H9 (cell line): ENCODE data around the gene DTD1. TPM values are rescaled to one million over a fixed set of nuclear protein-coding genes. Genes with fewer than 3 reads are reported as not detected.

Experiments used
- DNase-seq: peaks from one replicate; pipeline ENCODE4 v3.0.0-alpha.2; 2017
- H2AFZ ChIP-seq: one replicate; pipeline ENCODE4 v1.6.1; 2013; ENCODE audit warnings: mild to moderate bottlenecking, low read length, control low read depth, moderate library complexity
- H2AK5ac ChIP-seq: 2 replicates; pipeline ENCODE4 v1.6.1; 2013; ENCODE audit warnings: low read length, control low read depth, mixed read lengths; ENCODE audit not compliant: insufficient read length
- H2BK120ac ChIP-seq: one replicate; pipeline ENCODE4 v1.6.1; 2013; ENCODE audit warnings: low read depth, mild to moderate bottlenecking, low read length, control low read depth, inconsistent platforms; ENCODE audit not compliant: poor library complexity, severe bottlenecking
- H2BK12ac ChIP-seq: 2 replicates; pipeline ENCODE4 v1.6.1; 2013; ENCODE audit warnings: low read length, control low read depth, mixed read lengths, low read depth; ENCODE audit not compliant: insufficient read length
- H2BK15ac ChIP-seq: 2 replicates; pipeline ENCODE4 v1.6.1; 2013; ENCODE audit warnings: low read depth, low read length, control low read depth
- H2BK20ac ChIP-seq: one replicate; pipeline ENCODE4 v1.6.1; 2013; ENCODE audit warnings: low read depth, mild to moderate bottlenecking, low read length, control low read depth, inconsistent platforms; ENCODE audit not compliant: poor library complexity, severe bottlenecking
- H2BK5ac ChIP-seq: 2 replicates; pipeline ENCODE4 v1.6.1; 2013; ENCODE audit warnings: low read length, control low read depth, mixed read lengths; ENCODE audit not compliant: insufficient read length
- H3K14ac ChIP-seq: 2 replicates; pipeline ENCODE4 v1.6.1; 2013; ENCODE audit warnings: low read length, control low read depth; ENCODE audit not compliant: insufficient read depth
- H3K18ac ChIP-seq: 2 replicates; pipeline ENCODE4 v1.6.1; 2013; ENCODE audit warnings: low read depth, mild to moderate bottlenecking, mixed read lengths, low read length, control low read depth; ENCODE audit not compliant: insufficient read length
- H3K23ac ChIP-seq: 2 replicates; pipeline ENCODE4 v1.6.1; 2013; ENCODE audit warnings: low read length, control low read depth, mixed read lengths, low read depth; ENCODE audit not compliant: insufficient read length
- H3K23me2 ChIP-seq: 2 replicates; pipeline ENCODE4 v1.6.1; 2013; ENCODE audit warnings: low read depth, mild to moderate bottlenecking, mixed read lengths, low read length, control low read depth; ENCODE audit not compliant: insufficient read length, poor library complexity, severe bottlenecking
- H3K27ac ChIP-seq: 2 replicates; pipeline ENCODE4 v1.5.1; 2013; ENCODE audit warnings: low read length, control low read depth, mixed read lengths, low read depth; ENCODE audit not compliant: insufficient read length
- H3K27me3 ChIP-seq: 2 replicates; pipeline ENCODE4 v1.6.1; 2013; ENCODE audit warnings: low read length, control low read depth, inconsistent platforms; ENCODE audit not compliant: insufficient read depth
- H3K4ac ChIP-seq: 2 replicates; pipeline ENCODE4 v1.6.1; 2013; ENCODE audit warnings: low read depth, mild to moderate bottlenecking, control low read depth, inconsistent platforms, low read length, moderate library complexity
- H3K4me1 ChIP-seq: 2 replicates; pipeline ENCODE4 v1.6.1; 2013; ENCODE audit warnings: low read length, control low read depth, inconsistent platforms; ENCODE audit not compliant: insufficient read depth
- H3K4me2 ChIP-seq: 2 replicates; pipeline ENCODE4 v1.6.1; 2013; ENCODE audit warnings: low read length, control low read depth, mixed read lengths; ENCODE audit not compliant: insufficient read length, insufficient read depth
- H3K56ac ChIP-seq: 2 replicates; pipeline ENCODE4 v1.6.1; 2013; ENCODE audit warnings: low read depth, mild to moderate bottlenecking, mixed read lengths, low read length, control low read depth; ENCODE audit not compliant: insufficient read length
- H3K79me1 ChIP-seq: 2 replicates; pipeline ENCODE4 v1.6.1; 2013; ENCODE audit warnings: low read depth, mild to moderate bottlenecking, moderate library complexity, low read length, control low read depth, inconsistent platforms; ENCODE audit not compliant: insufficient read depth, poor library complexity, severe bottlenecking
- H3K79me2 ChIP-seq: 2 replicates; pipeline ENCODE4 v1.6.1; 2013; ENCODE audit warnings: low read length, control low read depth, inconsistent platforms; ENCODE audit not compliant: insufficient read depth
- H3K9ac ChIP-seq: 2 replicates; pipeline ENCODE4 v1.6.1; 2013; ENCODE audit warnings: low read length, control low read depth, mixed read lengths; ENCODE audit not compliant: insufficient read length; ENCODE audit errors: extremely low read depth
- H3K9me3 ChIP-seq: one replicate; pipeline ENCODE4 v1.6.1; 2013; ENCODE audit warnings: low read depth, low read length, inconsistent platforms; ENCODE audit not compliant: control insufficient read depth
- H3T11ph ChIP-seq: one replicate; pipeline ENCODE4 v1.6.1; 2013; ENCODE audit warnings: mild to moderate bottlenecking, low read length, control low read depth, inconsistent platforms
- H4K20me1 ChIP-seq: one replicate; pipeline ENCODE4 v1.6.1; 2013; ENCODE audit not compliant: control insufficient read depth, insufficient read length, insufficient read depth
- H4K5ac ChIP-seq: 2 replicates; pipeline ENCODE4 v1.6.1; 2013; ENCODE audit warnings: low read depth, mild to moderate bottlenecking, mixed read lengths, low read length, control low read depth; ENCODE audit not compliant: insufficient read length
- H4K8ac ChIP-seq: replicated peaks from 2 replicates; pipeline ENCODE4 v1.6.1; 2013; ENCODE audit warnings: low read length, control low read depth, mixed read lengths, low read depth; ENCODE audit not compliant: insufficient read length
- H4K91ac ChIP-seq: 2 replicates; pipeline ENCODE4 v1.6.1; 2013; ENCODE audit warnings: low read depth, mild to moderate bottlenecking, moderate library complexity, mixed read lengths, low read length, control low read depth; ENCODE audit not compliant: insufficient read length
- H3K27ac Mint-ChIP-seq, 3 experiments: 2 replicates in 2 of 3; 3 replicates in 1 of 3; pipeline ENCODE4 v1.8.0; 2020 to 2021; ENCODE audit warnings: mixed read lengths in 3 of 3, mild to moderate bottlenecking in 1 of 3, moderate library complexity in 1 of 3
- H3K27me3 Mint-ChIP-seq: 2 replicates; pipeline ENCODE4 v1.8.0; 2021; ENCODE audit warnings: low read depth, mild to moderate bottlenecking, moderate library complexity, mixed read lengths
- H3K36me3 Mint-ChIP-seq, 3 experiments: 2 replicates in 2 of 3; 3 replicates in 1 of 3; pipeline ENCODE4 v1.8.0; 2020 to 2021; ENCODE audit warnings: low read depth in 3 of 3, mixed read lengths in 3 of 3; ENCODE audit not compliant: insufficient read depth in 1 of 3
- H3K4me1 Mint-ChIP-seq, 2 experiments: 2 replicates each; pipeline ENCODE4 v1.8.0; 2020; ENCODE audit warnings: mixed read lengths in 2 of 2
- H3K4me3 Mint-ChIP-seq, 2 experiments: 2 replicates in 1 of 2; 3 replicates in 1 of 2; pipeline ENCODE4 v1.8.0; 2020 to 2021; ENCODE audit warnings: mild to moderate bottlenecking in 2 of 2, mixed read lengths in 2 of 2, moderate library complexity in 1 of 2
- H3K9me3 Mint-ChIP-seq, 2 experiments: 2 replicates in 1 of 2; 3 replicates in 1 of 2; pipeline ENCODE4 v1.8.0; 2020; ENCODE audit warnings: mild to moderate bottlenecking in 2 of 2, mixed read lengths in 2 of 2, moderate library complexity in 1 of 2
- WGBS: extraction: QIAGEN DNeasy Blood & Tissue Kit; methylation state at CpG from one replicate; pipeline ENCODE4 v1.1.7; 2013; ENCODE audit warnings: missing lambda C conversion rate, low lambda C conversion rate, mixed read lengths; ENCODE audit not compliant: insufficient read length; ENCODE audit errors: extremely low coverage; 5-methylcytosine and 5-hydroxymethylcytosine counted together
- total RNA-seq: library from RNA; stranded (reverse); gene quantifications from 2 replicates; pipeline ENCODE4 v1.2.1, GENCODE V29; 2021
- TF ChIP-seq, protein P1 (sequence below): fragments of 200-600 bp; sonication (generic); conservative IDR thresholded peaks from 3 replicates; pipeline ENCODE4 v1.8.0; 2021; ENCODE audit warnings: antibody characterized with exemption, mild to moderate bottlenecking

Gene DTD1
- total RNA-seq, 1 experiment from 2014 or later, result 62.0 TPM

DNA sequence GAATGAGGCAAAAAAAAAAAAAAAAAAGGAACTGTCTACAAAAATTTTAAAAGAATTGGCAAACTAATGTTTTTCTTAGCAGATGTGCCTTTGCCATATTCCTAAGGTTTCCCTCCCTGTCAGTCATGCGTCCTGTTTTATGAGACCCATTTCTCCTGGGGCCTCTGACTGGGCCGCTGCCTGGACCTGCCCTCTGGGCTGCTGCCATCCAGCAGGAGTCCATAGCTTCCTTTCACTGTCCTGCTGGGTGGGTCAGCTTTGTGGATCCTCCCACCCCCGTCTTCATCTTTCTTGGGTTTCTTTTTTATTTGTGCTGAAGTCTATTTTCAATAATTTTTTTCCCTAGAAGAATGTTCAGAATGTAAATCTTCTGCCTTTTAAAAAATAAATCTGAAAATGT lies 114.9 kb downstream of the DTD1 start:
- H3K9ac ChIP-seq, result no peak overlapping the region
- H4K20me1 ChIP-seq, result no peaks in the 10 kb centered on the region
- H2BK120ac ChIP-seq, result no peak overlapping the region
- no peak overlapping the region for H3K4ac ChIP-seq
- H2BK20ac ChIP-seq, result no peak overlapping the region
- H3K79me2 ChIP-seq, result no peaks in the 10 kb centered on the region
- H3K27me3 ChIP-seq, result no peaks in the 10 kb centered on the region
- Mint-ChIP-seq H3K4me3 (no peak overlapping the region), H3K9me3 (no peaks in the 10 kb centered on the region), H3K4me1 (peaks cover 33 to 36% of the 10 kb centered on the region in 2 experiments), H3K27me3 (no peaks in the 10 kb centered on the region), H3K27ac (no peak overlapping the region), H3K36me3 (no peaks in the 10 kb centered on the region)
- TF ChIP-seq, protein P1, sequence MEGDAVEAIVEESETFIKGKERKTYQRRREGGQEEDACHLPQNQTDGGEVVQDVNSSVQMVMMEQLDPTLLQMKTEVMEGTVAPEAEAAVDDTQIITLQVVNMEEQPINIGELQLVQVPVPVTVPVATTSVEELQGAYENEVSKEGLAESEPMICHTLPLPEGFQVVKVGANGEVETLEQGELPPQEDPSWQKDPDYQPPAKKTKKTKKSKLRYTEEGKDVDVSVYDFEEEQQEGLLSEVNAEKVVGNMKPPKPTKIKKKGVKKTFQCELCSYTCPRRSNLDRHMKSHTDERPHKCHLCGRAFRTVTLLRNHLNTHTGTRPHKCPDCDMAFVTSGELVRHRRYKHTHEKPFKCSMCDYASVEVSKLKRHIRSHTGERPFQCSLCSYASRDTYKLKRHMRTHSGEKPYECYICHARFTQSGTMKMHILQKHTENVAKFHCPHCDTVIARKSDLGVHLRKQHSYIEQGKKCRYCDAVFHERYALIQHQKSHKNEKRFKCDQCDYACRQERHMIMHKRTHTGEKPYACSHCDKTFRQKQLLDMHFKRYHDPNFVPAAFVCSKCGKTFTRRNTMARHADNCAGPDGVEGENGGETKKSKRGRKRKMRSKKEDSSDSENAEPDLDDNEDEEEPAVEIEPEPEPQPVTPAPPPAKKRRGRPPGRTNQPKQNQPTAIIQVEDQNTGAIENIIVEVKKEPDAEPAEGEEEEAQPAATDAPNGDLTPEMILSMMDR, result no peak
- DNase-seq, result no peak
- H2AK5ac ChIP-seq, result no peak overlapping the region
- H3K23ac ChIP-seq, result no peak overlapping the region
- H3K4me2 ChIP-seq, result no peak overlapping the region
- H2BK12ac ChIP-seq, result no peak overlapping the region
- H3T11ph ChIP-seq, result no peak overlapping the region
- no peak overlapping the region for H4K5ac ChIP-seq
- H4K8ac ChIP-seq, result no peak overlapping the region
- no peaks in the 10 kb centered on the region for H3K23me2 ChIP-seq
- no peaks in the 10 kb centered on the region for H3K79me1 ChIP-seq
- no peak overlapping the region for H3K14ac ChIP-seq
- H2AFZ ChIP-seq, result no peak overlapping the region
- H3K27ac ChIP-seq, result no peak overlapping the region
- H3K9me3 ChIP-seq, result no peaks in the 10 kb centered on the region
- no peak overlapping the region for H2BK15ac ChIP-seq
- H3K18ac ChIP-seq, result no peak overlapping the region
- no CpG with 5 or more reads among the region's 3 CpGs for WGBS
- H3K56ac ChIP-seq, result no peak overlapping the region
- H3K4me1 ChIP-seq, result peaks cover 8% of the 10 kb centered on the region; the same call in 1 of the 2 replicates
- no peak overlapping the region for H2BK5ac ChIP-seq
- no peak overlapping the region for H4K91ac ChIP-seq
